HCT116 (cell line): ENCODE results near the gene RAB27B. TPM values are rescaled to one million over a fixed set of nuclear protein-coding genes. Genes with fewer than 3 reads are reported as not detected.

Experiments
- ATAC-seq: fragments of 200-7000 bp; cut with Tn5 transposase; 2 replicates; pipeline ENCODE4 v1.9.1; 2020; ENCODE audit warnings: mild to moderate bottlenecking, moderate library complexity
- BruUV-seq: library from RNA; stranded (reverse); fragments of 400-500 nt; replicated peaks from 2 replicates; lab custom pipeline; 2021; lab: Mats Ljungman, UMichigan
- CTCF ChIA-PET: fragments of 300-600 bp; sonication (Branson Sonifier 250); formaldehyde crosslinking; loops from one replicate; lab custom pipeline; 2021; ENCODE audit warnings: antibody characterized with exemption; lab: Charles Lee
- POLR2A ChIA-PET: fragments of 300-600, 350-600 bp; sonication (Branson Sonifier 250); formaldehyde crosslinking; loops from one replicate; lab custom pipeline; 2021; ENCODE audit warnings: antibody characterized with exemption; lab: Charles Lee
- RAD21 ChIA-PET, 2 experiments: fragments of 300-600 bp; sonication (Branson Sonifier 250); formaldehyde crosslinking; loops; one replicate each; lab custom pipeline; 2023; ENCODE audit warnings: low total read pairs in 2 of 2; ENCODE audit not compliant: uncharacterized antibody in 2 of 2, unreplicated experiment in 2 of 2, low non-redundant PET in 1 of 2; lab: Charles Lee
- DNase-seq: peaks from one replicate; pipeline ENCODE4 v3.0.0-alpha.2; 2010; ENCODE audit warnings: low read depth, low spot score
- H2AFZ ChIP-seq: fragments of 200-600 bp; shearing (Covaris generic), sonication (generic); 2 replicates; pipeline ENCODE4 v1.6.1; 2017; ENCODE audit warnings: low read depth, mixed run types, mixed read lengths, antibody characterized with exemption, low read length; ENCODE audit not compliant: poor library complexity, severe bottlenecking
- H3K27ac ChIP-seq: 2 replicates; pipeline ENCODE4 v1.5.1; 2012; ENCODE audit warnings: low read depth, low read length
- H3K27me3 ChIP-seq: fragments of 200-600 bp; sonication (generic); 2 replicates; pipeline ENCODE4 v1.6.1; 2016; ENCODE audit warnings: mixed run types, low read length, mixed read lengths; ENCODE audit not compliant: insufficient read depth
- H3K36me3 ChIP-seq, 2 experiments: fragments of 200-500 bp in 1 of 2; fragments of 200-600 bp in 1 of 2; sonication (Bioruptor generic) in 1 of 2; sonication (generic) in 1 of 2; 2 replicates each; pipeline versions ENCODE4 v1.5.1 to v1.6.1; 2014 to 2016; ENCODE audit warnings: low read length in 2 of 2, inconsistent platforms in 1 of 2, mixed read lengths in 1 of 2, mixed run types in 1 of 2; ENCODE audit not compliant: insufficient read depth in 2 of 2, control insufficient read depth in 1 of 2
- H3K4me1 ChIP-seq, 2 experiments: fragments of 200-600 bp in 1 of 2; sonication (generic) in 1 of 2; 2 replicates each; pipeline versions ENCODE4 v1.5.1 to v1.6.1; 2012 to 2017; ENCODE audit warnings: low read length in 2 of 2, inconsistent platforms in 1 of 2, mild to moderate bottlenecking in 1 of 2, mixed read lengths in 1 of 2, mixed run types in 1 of 2, moderate library complexity in 1 of 2; ENCODE audit not compliant: insufficient read depth in 2 of 2, control insufficient read depth in 1 of 2
- H3K4me2 ChIP-seq: fragments of 200-600 bp; sonication (generic); 2 replicates; pipeline ENCODE4 v1.6.1; 2017; ENCODE audit warnings: mixed run types, low read length, mixed read lengths
- H3K4me3 ChIP-seq, 2 experiments: fragments of 200-600 bp in 1 of 2; sonication (generic) in 1 of 2; replicated peaks in 1 of 2; 2 replicates each; pipeline ENCODE4 v1.5.1; 2011 to 2016; ENCODE audit warnings: low read length in 2 of 2, control low read depth in 1 of 2, low read depth in 1 of 2, mild to moderate bottlenecking in 1 of 2, mixed read lengths in 1 of 2, mixed run types in 1 of 2
- H3K79me2 ChIP-seq: fragments of 200-600 bp; sonication (generic); 2 replicates; pipeline ENCODE4 v1.6.1; 2017; ENCODE audit warnings: mild to moderate bottlenecking, mixed run types, low read length, moderate library complexity, mixed read lengths; ENCODE audit not compliant: insufficient read depth
- H3K9ac ChIP-seq: fragments of 200-600 bp; sonication (generic); 2 replicates; pipeline ENCODE4 v1.6.1; 2016; ENCODE audit warnings: low read length, mixed read lengths
- H3K9me2 ChIP-seq: fragments of 200-600 bp; sonication (generic), shearing (Covaris generic); 2 replicates; pipeline ENCODE4 v1.6.1; 2017; ENCODE audit warnings: mixed run types, mild to moderate bottlenecking, moderate library complexity; ENCODE audit not compliant: insufficient read depth
- H3K9me3 ChIP-seq, 2 experiments: fragments of 200-500 bp in 1 of 2; fragments of 200-600 bp in 1 of 2; sonication (Bioruptor generic) in 1 of 2; sonication (generic) in 1 of 2; 2 replicates each; pipeline ENCODE4 v1.6.1; 2014 to 2017; ENCODE audit warnings: low read length in 2 of 2, mixed read lengths in 2 of 2, inconsistent platforms in 1 of 2, low read depth in 1 of 2, mild to moderate bottlenecking in 1 of 2, mixed run types in 1 of 2, moderate library complexity in 1 of 2; ENCODE audit not compliant: control insufficient read depth in 1 of 2, insufficient read depth in 1 of 2
- H4K20me1 ChIP-seq: fragments of 200-600 bp; sonication (generic), shearing (Covaris generic); 2 replicates; pipeline ENCODE4 v1.6.1; 2017; ENCODE audit warnings: mixed run types, mild to moderate bottlenecking, moderate library complexity; ENCODE audit not compliant: insufficient read depth
- CEBPB ChIP-seq: IDR thresholded peaks from 2 replicates; pipeline ENCODE4 v1.6.1; 2012; ENCODE audit warnings: low read depth
- JUND ChIP-seq: IDR thresholded peaks from 2 replicates; pipeline ENCODE4 v1.6.1; 2012
- POLR2A ChIP-seq: IDR thresholded peaks from 2 replicates; pipeline ENCODE4 v1.7.0; 2011; ENCODE audit warnings: borderline replicate concordance; ENCODE audit not compliant: insufficient read depth, insufficient read length; ENCODE audit errors: extremely low read depth
- TCF7L2 ChIP-seq: IDR thresholded peaks from 2 replicates; pipeline ENCODE4 v1.7.0; 2011; ENCODE audit warnings: borderline replicate concordance, inconsistent platforms; ENCODE audit not compliant: insufficient read depth, insufficient read length; ENCODE audit errors: extremely low read depth
- YY1 ChIP-seq: IDR thresholded peaks from 2 replicates; pipeline ENCODE4 v1.6.1; 2011; ENCODE audit warnings: low read length, low read depth, moderate library complexity, mild to moderate bottlenecking; ENCODE audit not compliant: insufficient replicate concordance; ENCODE audit errors: extremely low read depth
- ZBTB33 ChIP-seq: IDR thresholded peaks from 2 replicates; pipeline ENCODE4 v1.6.1; 2011; ENCODE audit warnings: mild to moderate bottlenecking, low read length, moderate library complexity; ENCODE audit not compliant: insufficient replicate concordance; ENCODE audit errors: extremely low read depth
- ZFX ChIP-seq: fragments of 450-650 bp; IDR thresholded peaks from 2 replicates; pipeline ENCODE4 v1.6.1; 2017
- intact Hi-C: fragments of 100-400 bp; cut with micrococcal nuclease; formaldehyde crosslinking; loops from 2 replicates; pipeline ENCODE4 v1.10.0; 2022
- total RNA-seq: library from RNA; stranded (reverse); gene quantifications from one replicate; pipeline ENCODE4 v1.2.1, GENCODE V29; 2021; ENCODE audit not compliant: unreplicated experiment
- TF ChIP-seq, protein P1 (sequence below): IDR thresholded peaks from 2 replicates; pipeline ENCODE4 v1.6.1; 2012

RAB27B gene
- total RNA-seq, 1 experiment from 2014 or later, result 2.2 TPM

GRCh38 chr18:54780285-54780861 lies 47.9 kb upstream of the RAB27B start (continued):
- TF ChIP-seq, protein P1, sequence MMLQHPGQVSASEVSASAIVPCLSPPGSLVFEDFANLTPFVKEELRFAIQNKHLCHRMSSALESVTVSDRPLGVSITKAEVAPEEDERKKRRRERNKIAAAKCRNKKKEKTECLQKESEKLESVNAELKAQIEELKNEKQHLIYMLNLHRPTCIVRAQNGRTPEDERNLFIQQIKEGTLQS, result no peak
- no peak for TF ChIP-seq YY1
- no peak for TF ChIP-seq CEBPB
- no peak for TF ChIP-seq ZBTB33

- no peak overlapping the region for H3K9ac ChIP-seq
- ATAC-seq, result no peak
- H3K4me2 ChIP-seq, result no peak overlapping the region
- H4K20me1 ChIP-seq, result no peaks in the 10 kb centered on the region
- H3K9me3 ChIP-seq, result no peaks in the 10 kb centered on the region
- H3K9me2 ChIP-seq, result no peaks in the 10 kb centered on the region
- no peaks in the 10 kb centered on the region for H3K27me3 ChIP-seq
- intact Hi-C loops, result no loop called here
- no peak overlapping the region for H2AFZ ChIP-seq
- no peaks in the 10 kb centered on the region for H3K79me2 ChIP-seq
- ChIA-PET CTCF (no interaction called here), POLR2A (interaction anchor here (1.1 kb wide), 1 partner anchor 12 kb away, joined by 3 read pairs; no protein-coding TSS in a partner anchor), RAD21 (no interaction called here)
- DNase-seq, result no peak
- no TSS peak for BruUV-seq
- H3K4me3 ChIP-seq, result no peak overlapping the region
- H3K36me3 ChIP-seq, result no peaks in the 10 kb centered on the region
- TF ChIP-seq JUND (no peak), POLR2A (no peak), ZFX (no peak), TCF7L2 (no peak)
- no peak overlapping the region for H3K27ac ChIP-seq
- peaks cover 11 to 22% of the 10 kb centered on the region in 2 experiments for H3K4me1 ChIP-seq
Measured at GRCh38 chr18:54780970-54781369, 47.3 kb upstream of the RAB27B start.
